Sigmoid colon (tissue), 4 donors: ENCODE data around the gene INTS11.

Experiments
- POLR2A ChIP-seq, 2 donors: fragments of 450-650 bp; IDR thresholded peaks; one replicate each; pipeline ENCODE4 v1.6.1; 2016; ENCODE audit warnings: antibody characterized with exemption in 2 of 2, mild to moderate bottlenecking in 2 of 2, moderate library complexity in 2 of 2
- POLR2AphosphoS5 ChIP-seq, 4 donors: sonication (generic); formaldehyde crosslinking; IDR thresholded peaks; one replicate each; pipeline ENCODE4 v1.6.1; 2017; ENCODE audit warnings: antibody characterized with exemption in 4 of 4
- TF ChIP-seq, protein P1 (sequence below), 4 experiments: fragments of 450-650 bp in 3 of 4; fragments of 200-600 bp in 1 of 4; IDR thresholded peaks; one replicate each; pipeline ENCODE4 v1.5.1; 2016 to 2019; ENCODE audit warnings: antibody characterized with exemption in 4 of 4, mild to moderate bottlenecking in 3 of 4, moderate library complexity in 2 of 4

DNA sequence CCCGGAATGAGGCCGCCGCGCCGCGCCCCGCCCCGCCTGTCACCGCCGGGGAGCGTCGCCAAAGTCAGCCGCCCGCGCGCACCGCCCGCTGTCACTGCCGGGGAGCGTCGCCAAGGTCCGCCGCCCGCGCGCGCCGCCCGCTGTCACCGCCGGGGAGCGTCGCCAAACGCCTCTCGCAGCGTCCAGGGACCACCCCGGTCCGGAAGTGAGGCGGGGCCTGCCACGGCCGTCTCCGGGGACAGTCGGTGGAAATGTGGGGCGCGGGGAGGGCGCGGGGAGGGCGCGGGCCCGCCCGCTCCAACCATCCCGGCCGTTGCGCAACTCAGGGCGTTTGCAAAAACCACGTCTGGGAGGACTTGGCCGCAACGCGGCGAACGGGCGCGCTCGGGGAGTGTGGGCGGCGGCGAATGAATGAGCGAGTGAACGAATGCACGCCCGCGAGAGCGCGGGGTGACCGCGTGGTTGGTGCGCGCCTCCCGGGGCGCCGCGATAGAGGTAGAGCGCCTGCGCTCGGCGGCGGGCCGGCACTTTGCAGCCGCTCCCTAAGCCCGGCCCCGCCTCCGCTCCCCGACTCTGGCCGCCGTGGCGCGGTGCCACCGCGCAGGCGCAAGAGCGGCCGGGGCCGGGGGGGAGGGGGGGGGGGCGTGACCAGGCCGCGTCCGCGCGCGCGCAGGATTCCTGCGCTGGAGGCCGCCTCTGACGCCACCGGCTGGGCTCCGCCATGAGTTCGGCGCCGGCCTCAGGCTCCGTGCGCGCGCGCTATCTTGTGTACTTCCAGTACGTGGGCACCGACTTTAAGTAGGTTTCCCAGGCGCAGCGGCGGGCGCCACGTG is 16.3 kb downstream of the INTS11 start, which contains the start of the genes ACAP3 and PUSL1:
- TF ChIP-seq POLR2A (IDR thresholded peaks at IDR 0.05) (peak in 1 of 2 donors; percentile 33), POLR2AphosphoS5 (IDR thresholded peaks at IDR 0.05) (peak; percentile 71 to 81 (median 75))
- TF ChIP-seq, protein P1, sequence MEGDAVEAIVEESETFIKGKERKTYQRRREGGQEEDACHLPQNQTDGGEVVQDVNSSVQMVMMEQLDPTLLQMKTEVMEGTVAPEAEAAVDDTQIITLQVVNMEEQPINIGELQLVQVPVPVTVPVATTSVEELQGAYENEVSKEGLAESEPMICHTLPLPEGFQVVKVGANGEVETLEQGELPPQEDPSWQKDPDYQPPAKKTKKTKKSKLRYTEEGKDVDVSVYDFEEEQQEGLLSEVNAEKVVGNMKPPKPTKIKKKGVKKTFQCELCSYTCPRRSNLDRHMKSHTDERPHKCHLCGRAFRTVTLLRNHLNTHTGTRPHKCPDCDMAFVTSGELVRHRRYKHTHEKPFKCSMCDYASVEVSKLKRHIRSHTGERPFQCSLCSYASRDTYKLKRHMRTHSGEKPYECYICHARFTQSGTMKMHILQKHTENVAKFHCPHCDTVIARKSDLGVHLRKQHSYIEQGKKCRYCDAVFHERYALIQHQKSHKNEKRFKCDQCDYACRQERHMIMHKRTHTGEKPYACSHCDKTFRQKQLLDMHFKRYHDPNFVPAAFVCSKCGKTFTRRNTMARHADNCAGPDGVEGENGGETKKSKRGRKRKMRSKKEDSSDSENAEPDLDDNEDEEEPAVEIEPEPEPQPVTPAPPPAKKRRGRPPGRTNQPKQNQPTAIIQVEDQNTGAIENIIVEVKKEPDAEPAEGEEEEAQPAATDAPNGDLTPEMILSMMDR (IDR thresholded peaks at IDR 0.05) = no peak
